GM21825 (cell line): Measurements from ENCODE around the gene ARL15.

Experiments
- ATAC-seq: cut with Tn5 transposase; IDR thresholded peaks from one replicate; pipeline ENCODE4 v1.9.1; 2021; ENCODE audit warnings: mild to moderate bottlenecking, moderate library complexity; ENCODE audit not compliant: unreplicated experiment

The ARL15 gene

DNA sequence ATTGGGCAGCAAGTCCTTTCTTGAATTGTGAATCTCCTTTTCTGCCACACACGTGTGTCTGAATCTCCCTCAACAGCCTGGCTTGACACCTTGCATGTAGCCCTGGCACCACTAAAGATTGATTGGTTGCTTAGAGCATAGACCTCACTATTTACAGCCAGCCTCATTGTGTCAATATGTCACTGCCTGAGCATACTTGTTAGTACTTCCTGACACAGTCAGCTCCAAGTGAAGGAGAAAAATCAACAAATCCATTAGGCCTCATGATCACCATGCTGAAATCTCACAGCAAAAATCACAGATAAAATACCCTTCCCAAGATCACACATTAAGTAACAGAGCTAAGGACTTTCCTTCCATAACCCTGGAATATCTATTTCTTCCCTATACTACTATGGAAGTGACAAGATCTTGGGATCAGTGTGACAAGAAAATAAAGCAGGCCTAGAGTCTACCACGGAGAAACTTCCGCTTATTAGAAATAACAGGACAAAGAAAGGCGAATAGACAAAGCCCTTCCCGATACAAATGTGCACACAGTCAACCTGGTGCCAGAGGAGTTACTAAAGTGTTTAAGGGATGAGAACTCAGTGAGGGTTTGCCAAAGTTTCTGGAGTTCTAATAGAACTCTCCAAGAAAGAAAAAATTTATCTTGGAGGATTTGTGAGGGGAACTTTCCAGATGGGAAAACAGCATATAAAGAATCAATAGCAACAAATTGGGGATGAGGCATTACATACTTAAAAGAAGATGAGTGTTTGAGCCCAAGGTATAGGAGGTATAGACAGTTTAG is 5.6 kb upstream of the ARL15 start:
- ATAC-seq, result no peak

GRCh38 chr5:54313311-54314270 is 3.2 kb upstream of the ARL15 start:
- ATAC-seq, result no peak

DNA sequence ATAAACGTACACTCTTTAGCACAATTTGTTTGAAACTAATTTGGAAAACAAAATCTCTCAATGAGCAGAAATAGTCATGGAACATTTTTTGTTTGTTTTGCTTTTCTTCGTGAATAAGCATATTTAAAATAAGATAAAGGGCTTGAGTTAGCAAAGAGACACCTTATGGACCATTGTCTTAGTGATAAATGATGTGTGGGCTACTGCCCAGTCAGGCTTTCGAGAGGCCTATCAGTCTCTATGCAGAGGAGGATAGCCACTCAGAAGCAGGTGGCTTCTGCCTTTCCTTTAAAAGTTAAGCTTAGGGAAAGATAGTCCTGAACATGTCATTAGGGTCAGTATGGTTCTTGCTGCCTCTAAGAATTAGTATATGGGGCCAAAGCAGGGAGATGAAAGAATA is 2.1 kb upstream of the ARL15 start:
- no peak for ATAC-seq

DNA sequence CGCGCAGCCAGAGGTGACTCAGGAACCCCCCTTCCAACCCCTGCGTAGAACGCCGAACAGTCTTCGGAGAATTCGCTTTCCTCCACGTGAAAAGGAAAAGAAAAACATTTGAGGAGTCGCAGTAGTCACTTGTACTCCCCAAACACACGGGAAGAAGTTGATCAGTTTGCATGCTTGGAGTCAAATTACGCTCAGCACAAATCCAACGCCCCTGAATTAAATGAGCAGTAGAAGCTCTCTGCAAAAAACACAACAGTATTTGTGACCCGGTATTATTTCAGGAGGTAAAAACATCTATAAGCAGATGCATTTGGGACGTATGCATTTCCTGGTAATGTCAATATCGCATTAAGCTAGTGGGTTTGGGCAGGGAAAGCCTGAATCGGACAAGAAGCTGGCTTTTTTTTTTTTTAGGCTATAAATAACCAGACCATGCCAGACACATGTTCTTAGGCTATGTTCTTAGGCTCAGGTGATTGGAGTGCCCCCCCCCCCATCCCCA is 854 bp upstream of the ARL15 start:
- ATAC-seq, result no peak

GRCh38 chr5:54309691-54310432 is 511 bp downstream of the ARL15 start:
- ATAC-seq, result peak; percentile 19

DNA sequence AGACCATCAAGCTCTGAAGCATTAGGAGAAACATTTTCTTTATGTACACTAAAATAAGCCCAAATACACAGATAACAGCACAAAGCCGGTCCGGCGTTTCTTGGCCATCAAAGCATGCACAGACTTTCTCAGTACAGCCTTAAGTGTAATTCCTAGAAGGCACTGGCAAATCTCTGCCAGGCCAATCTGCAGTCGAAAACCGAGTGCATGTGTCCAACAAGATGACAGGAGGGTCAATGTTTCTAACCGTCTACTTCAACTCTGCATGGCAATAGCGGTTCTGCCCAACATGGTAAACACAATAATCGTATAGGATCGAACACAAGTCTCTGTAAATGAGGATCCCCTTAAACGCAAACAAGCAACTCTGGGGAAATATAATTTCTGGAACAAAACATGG is 1.1 kb downstream of the ARL15 start:
- no peak for ATAC-seq

GRCh38 chr5:54307583-54307982 is 2.8 kb downstream of the ARL15 start:
- ATAC-seq, result no peak

DNA sequence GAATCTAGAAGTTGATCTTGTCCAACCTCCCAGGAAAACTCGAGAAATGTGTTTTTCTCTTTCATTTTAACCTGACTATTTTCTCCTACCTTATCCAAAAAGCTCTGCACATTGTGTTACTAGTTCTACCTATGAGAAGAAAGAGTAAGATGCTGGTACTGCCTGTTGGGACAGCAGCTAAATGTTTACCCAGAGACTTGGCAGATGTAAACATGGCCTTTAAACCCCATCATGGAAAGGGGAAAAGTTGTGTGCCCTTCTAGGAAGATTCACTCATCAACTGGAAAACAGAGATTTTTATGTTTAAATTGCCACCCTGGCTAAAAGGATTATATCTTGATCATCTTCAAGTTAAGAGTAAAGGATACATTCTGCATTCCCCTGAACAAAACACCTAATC is 3.5 kb downstream of the ARL15 start:
- ATAC-seq, result no peak

DNA sequence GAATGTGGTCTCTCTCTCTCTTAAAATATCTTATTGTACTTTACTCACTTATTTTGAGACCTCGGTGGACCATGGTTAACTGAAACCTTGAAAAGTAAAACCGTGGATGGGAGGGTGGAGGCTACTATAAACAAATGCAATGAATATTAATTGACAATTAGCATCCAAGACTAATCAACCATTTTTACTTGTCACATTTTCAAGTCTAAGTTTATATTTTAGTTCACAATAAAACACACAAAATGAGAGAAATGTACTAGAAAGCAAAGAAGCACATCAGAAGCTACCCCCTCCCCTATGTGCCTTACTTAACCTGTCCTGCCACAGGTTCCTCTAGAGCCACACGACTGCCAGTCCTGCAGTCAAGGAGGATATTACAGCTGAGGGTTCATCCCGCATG is 4.6 kb downstream of the ARL15 start:
- no peak for ATAC-seq

- ATAC-seq, result no peak
These were observed 6.3 kb downstream of the ARL15 start for GRCh38 chr5:54304040-54304439.

GRCh38 chr5:54302267-54302687 is 8.1 kb downstream of the ARL15 start:
- ATAC-seq, result no peak

GRCh38 chr5:54301849-54302248 is 8.5 kb downstream of the ARL15 start:
- ATAC-seq, result no peak

GRCh38 chr5:54301220-54301619 is 9.2 kb downstream of the ARL15 start:
- no peak for ATAC-seq

- ATAC-seq, result no peak
These were observed 11.4 kb downstream of the ARL15 start for GRCh38 chr5:54298947-54299346.

GRCh38 chr5:54296386-54296785 is 14.0 kb downstream of the ARL15 start:
- no peak for ATAC-seq

DNA sequence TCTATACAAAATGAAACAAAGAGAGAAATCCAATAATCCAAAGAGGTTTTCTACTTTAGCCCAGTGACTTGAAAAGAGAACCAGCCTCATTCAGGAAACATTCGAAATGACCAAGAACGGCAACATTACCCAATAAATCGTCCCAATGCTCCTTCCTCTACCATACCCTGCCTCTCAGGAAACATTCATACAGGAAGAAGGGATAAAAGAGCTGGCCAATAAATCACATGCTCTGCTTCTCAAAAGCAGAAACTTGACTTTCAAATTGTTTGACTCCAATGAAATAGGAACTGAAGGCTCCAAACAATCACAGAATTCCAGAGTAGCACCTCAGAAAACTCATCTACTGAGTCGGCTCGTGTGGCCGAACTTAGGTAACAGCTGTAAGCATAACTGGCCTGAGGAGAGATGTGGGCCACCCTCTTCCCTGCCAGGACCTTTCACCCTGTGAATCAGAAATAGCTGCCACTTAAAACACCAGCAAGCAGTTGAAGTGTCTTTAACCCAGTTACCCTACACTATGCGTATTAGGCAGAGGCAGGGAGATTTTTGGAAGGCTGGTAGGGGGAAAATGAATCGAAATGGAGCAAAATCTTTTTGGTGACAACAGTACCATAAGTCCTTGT is 14.6 kb downstream of the ARL15 start:
- ATAC-seq, result no peak

DNA sequence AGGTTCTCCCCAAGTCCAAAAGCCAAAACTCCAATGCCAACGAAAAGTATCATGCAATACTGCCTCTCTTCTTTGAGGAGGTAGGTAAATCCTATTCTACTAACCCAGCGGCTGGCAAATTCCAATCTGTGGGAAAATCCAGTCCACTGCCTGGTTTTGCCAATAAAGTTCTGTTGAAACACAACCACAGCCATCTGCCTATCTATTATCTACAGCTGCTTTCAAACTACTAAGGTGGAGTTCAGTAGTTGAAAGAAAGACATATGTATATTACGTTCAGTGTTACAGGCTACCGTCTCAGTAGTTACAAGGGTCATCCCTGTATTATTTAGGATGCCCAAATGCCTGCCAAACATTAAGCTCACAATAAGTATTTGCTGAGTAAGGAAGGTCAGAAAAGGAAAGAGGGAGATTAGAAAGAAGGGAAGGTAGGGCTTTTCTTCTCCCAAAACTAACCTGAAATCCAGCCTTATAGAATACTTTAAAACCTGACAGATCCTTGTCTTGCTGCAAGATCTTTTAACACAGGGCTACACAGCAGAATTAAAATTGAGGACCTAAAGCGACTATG is 16.2 kb downstream of the ARL15 start:
- ATAC-seq, result no peak

GRCh38 chr5:54292866-54293265 is 17.5 kb downstream of the ARL15 start:
- no peak for ATAC-seq

DNA sequence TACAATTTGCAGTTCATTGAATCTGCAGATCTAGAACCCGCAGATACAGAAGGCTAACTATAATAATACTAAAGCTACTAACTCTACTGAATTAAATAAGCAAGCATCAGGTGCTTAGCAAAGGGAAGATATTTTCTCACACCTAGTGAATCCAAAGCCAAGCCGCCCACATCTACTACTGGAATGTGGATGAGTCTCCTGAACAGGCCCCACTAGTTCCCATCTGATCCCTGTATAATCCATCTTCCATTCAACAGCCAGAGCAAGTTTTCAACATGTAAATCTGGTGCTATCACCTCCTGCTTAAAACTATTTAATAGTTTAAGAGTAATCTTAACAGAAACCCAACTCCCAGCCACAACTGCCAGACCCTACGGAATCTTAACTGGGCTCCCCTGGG is 18.9 kb downstream of the ARL15 start:
- ATAC-seq, result no peak

GRCh38 chr5:54289769-54290168 is 20.6 kb downstream of the ARL15 start:
- ATAC-seq, result no peak
